ENCODE results near the gene TMEM131L.
A peak's percentile ranks its signal among the peaks of the same experiment; 100 is the strongest.
"Not testable (repeated sequence)": the region's sequence is repeated elsewhere in the genome, so short reads cannot be mapped to it uniquely, and the experiment has no call there.

Gene TMEM131L

GRCh38 chr4:153447175-153447905 is 18.8 kb upstream of the TMEM131L start:
- no peak for DNase-seq

- DNase-seq, result no peak
Measured at GRCh38 chr4:153448003-153448731, 18.0 kb upstream of the TMEM131L start.

GRCh38 chr4:153449338-153449737 is 16.8 kb upstream of the TMEM131L start:
- DNase-seq, result no peak

- no peak for DNase-seq
Measured at GRCh38 chr4:153450544-153450917, 15.6 kb upstream of the TMEM131L start.

- not testable (repeated sequence) for DNase-seq
Measured at GRCh38 chr4:153451145-153451544, 15.0 kb upstream of the TMEM131L start.

- DNase-seq, result no peak
Measured at GRCh38 chr4:153451911-153452657, 14.1 kb upstream of the TMEM131L start.

GRCh38 chr4:153452658-153453378 is 13.3 kb upstream of the TMEM131L start:
- DNase-seq, result no peak

GRCh38 chr4:153453402-153453801 is 12.8 kb upstream of the TMEM131L start:
- DNase-seq, result no peak

GRCh38 chr4:153458969-153459368 is 7.2 kb upstream of the TMEM131L start:
- no peak for DNase-seq

- DNase-seq, result not testable (repeated sequence)
Measured at GRCh38 chr4:153461549-153461948, 4.6 kb upstream of the TMEM131L start.

- no peak for DNase-seq
Measured at GRCh38 chr4:153464068-153464467, 2.1 kb upstream of the TMEM131L start.

GRCh38 chr4:153465140-153465539 is 1.0 kb upstream of the TMEM131L start:
- no peak for DNase-seq

GRCh38 chr4:153465615-153466080 is 512 bp upstream of the TMEM131L start:
- DNase-seq, result no peak

- peak; percentile 33 for DNase-seq
Measured at GRCh38 chr4:153466949-153467896, 1.1 kb downstream of the TMEM131L start.

GRCh38 chr4:153467897-153468262 is 1.7 kb downstream of the TMEM131L start:
- no peak for DNase-seq

GRCh38 chr4:153468587-153468986 is 2.4 kb downstream of the TMEM131L start:
- no peak for DNase-seq

GRCh38 chr4:153469031-153469430 is 2.9 kb downstream of the TMEM131L start:
- DNase-seq, result no peak

- DNase-seq, result not testable (repeated sequence)
Measured at GRCh38 chr4:153471071-153471697, 5.0 kb downstream of the TMEM131L start.

GRCh38 chr4:153471698-153472093 is 5.5 kb downstream of the TMEM131L start:
- peak; percentile 29 for DNase-seq

GRCh38 chr4:153472122-153473037 is 6.2 kb downstream of the TMEM131L start:
- DNase-seq, result no peak
